GM12875 (cell line): ENCODE data around the gene EHD3.
A peak's percentile ranks its signal among the peaks of the same experiment; 100 is the strongest.

Experiments
- H3K4me3 ChIP-seq: one replicate; pipeline ENCODE4 v1.5.1; 2011; ENCODE audit warnings: low read depth, low read length, control low read depth
- CTCF ChIP-seq: IDR thresholded peaks from 2 replicates; pipeline ENCODE4 v1.5.1; 2011; ENCODE audit warnings: low read depth, mild to moderate bottlenecking, control low read depth, inconsistent platforms, low read length, moderate library complexity, borderline replicate concordance; ENCODE audit not compliant: insufficient read depth

Gene EHD3

GRCh38 chr2:31247711-31248110 lies 13.8 kb downstream of the EHD3 start:
- no peak overlapping the region for H3K4me3 ChIP-seq
- no peak for TF ChIP-seq CTCF

- H3K4me3 ChIP-seq: no peak overlapping the region
- no peak for TF ChIP-seq CTCF
These were observed 14.2 kb downstream of the EHD3 start for GRCh38 chr2:31248139-31248538.

- H3K4me3 ChIP-seq: no peak overlapping the region
These were observed 15.2 kb downstream of the EHD3 start for GRCh38 chr2:31249009-31249690.

GRCh38 chr2:31251018-31251417 lies 17.1 kb downstream of the EHD3 start:
- TF ChIP-seq CTCF: no peak
- no peak overlapping the region for H3K4me3 ChIP-seq

More at GRCh38 chr2:31249009-31249690, 15.2 kb downstream of the EHD3 start:
- no peak for TF ChIP-seq CTCF

GRCh38 chr2:31251851-31252250 lies 17.9 kb downstream of the EHD3 start:
- TF ChIP-seq CTCF: no peak
- H3K4me3 ChIP-seq: no peak overlapping the region

- H3K4me3 ChIP-seq: peak overlapping the region; percentile 36
- TF ChIP-seq CTCF: no peak
These were observed 19.6 kb downstream of the EHD3 start for GRCh38 chr2:31253356-31254131.
